Measurements from ENCODE around the gene MRPL10.

- TF ChIP-seq CTCF (IDR thresholded peaks at IDR 0.05; ENCODE audit: insufficient read depth, low read length) (no peak), POLR2AphosphoS5 (IDR thresholded peaks at IDR 0.05; ENCODE audit: low read depth) (no peak), GABPA (IDR thresholded peaks at IDR 0.05; ENCODE audit: low read depth) (no peak), REST (IDR thresholded peaks at IDR 0.05; ENCODE audit: insufficient replicate concordance, low read depth) (no peak)
These were observed 39.7 kb upstream of the MRPL10 start for GRCh38 chr17:47871048-47871447.
